ENCODE data around the gene TYRO3. TPM values are rescaled to one million over a fixed set of nuclear protein-coding genes. Genes with fewer than 3 reads are reported as not detected.

Gene TYRO3
- total RNA-seq, 1 experiment from 2014 or later: 30.3 TPM

- no TSS peak for BruUV-seq (replicated peaks)
- no peaks in the 10 kb centered on the region for H3K36me3 ChIP-seq (ENCODE audit: low read depth)
- H4K20me1 ChIP-seq (ENCODE audit: insufficient read depth): no peaks in the 10 kb centered on the region
- no peak overlapping the region for H2AFZ ChIP-seq
- no peaks in the 10 kb centered on the region for H3K9me3 ChIP-seq (ENCODE audit: insufficient read depth, low read depth)
- no peak overlapping the region for H3K4me2 ChIP-seq
- peaks cover 4% of the 10 kb centered on the region; the same call in 1 of the 2 replicates for H3F3A ChIP-seq (ENCODE audit: insufficient read depth, low read depth)
- peaks cover 14% of the 10 kb centered on the region for H3K4me1 ChIP-seq (replicated peaks; ENCODE audit: insufficient read depth)
- H3K4me3 ChIP-seq: no peak overlapping the region
- H3K27ac ChIP-seq: no peak overlapping the region
- ChIA-PET CTCF (interaction anchor here (0.7 kb wide), 1 partner anchor 114 kb away, joined by 6 read pairs; no protein-coding TSS in a partner anchor), POLR2A (ENCODE audit: unreplicated experiment) (interaction anchor here (0.7 kb wide), 1 partner anchor 31 kb away, joined by 6 read pairs; no protein-coding TSS in a partner anchor)
- H3K27me3 ChIP-seq (ENCODE audit: insufficient read depth, low read depth): no peaks in the 10 kb centered on the region
- no peak for DNase-seq
- TF ChIP-seq CTCF (conservative IDR thresholded peaks at IDR 0.05) (no peak), EZH2 (IDR thresholded peaks at IDR 0.05; ENCODE audit: low read depth) (no peak)
- H3K79me2 ChIP-seq (ENCODE audit: low read depth): no peaks in the 10 kb centered on the region
- no peaks in the 10 kb centered on the region for H3K9me2 ChIP-seq (ENCODE audit: insufficient read depth)
- intact Hi-C loops (cut with micrococcal nuclease; ENCODE audit: unreplicated experiment): no loop called here
Measured at GRCh38 chr15:41594801-41595746, 36.1 kb downstream of the TYRO3 start.

GRCh38 chr15:41596972-41597371 lies 38.0 kb downstream of the TYRO3 start:
- intact Hi-C loops (cut with micrococcal nuclease; ENCODE audit: unreplicated experiment): no loop called here
- no peaks in the 10 kb centered on the region for H3K9me3 ChIP-seq (ENCODE audit: insufficient read depth, low read depth)
- BruUV-seq (replicated peaks): no TSS peak
- H3K36me3 ChIP-seq (ENCODE audit: low read depth): no peaks in the 10 kb centered on the region
- no peaks in the 10 kb centered on the region for H4K20me1 ChIP-seq (ENCODE audit: insufficient read depth)
- TF ChIP-seq CTCF (conservative IDR thresholded peaks at IDR 0.05) (no peak), EZH2 (IDR thresholded peaks at IDR 0.05; ENCODE audit: low read depth) (no peak)
- no peak overlapping the region for H2AFZ ChIP-seq
- CTCF ChIA-PET: no interaction called here
- no peaks in the 10 kb centered on the region for H3K9me2 ChIP-seq (ENCODE audit: insufficient read depth)
- no peak overlapping the region for H3K27ac ChIP-seq
- no peaks in the 10 kb centered on the region for H3K27me3 ChIP-seq (ENCODE audit: insufficient read depth, low read depth)
- H3K4me2 ChIP-seq: no peak overlapping the region
- POLR2A ChIA-PET (ENCODE audit: unreplicated experiment): no interaction called here
- H3K4me3 ChIP-seq: no peak overlapping the region
- H3K4me1 ChIP-seq (replicated peaks; ENCODE audit: insufficient read depth): peaks cover 12% of the 10 kb centered on the region
- H3F3A ChIP-seq (ENCODE audit: insufficient read depth, low read depth): peaks cover 4% of the 10 kb centered on the region; the same call in 1 of the 2 replicates
- no peaks in the 10 kb centered on the region for H3K79me2 ChIP-seq (ENCODE audit: low read depth)
- no peak for DNase-seq

GRCh38 chr15:41597787-41598186 lies 38.8 kb downstream of the TYRO3 start:
- ChIA-PET POLR2A (ENCODE audit: unreplicated experiment) (no interaction called here), CTCF (no interaction called here)
- BruUV-seq (replicated peaks): no TSS peak
- no peak overlapping the region for H3K27ac ChIP-seq
- no peaks in the 10 kb centered on the region for H3K9me2 ChIP-seq (ENCODE audit: insufficient read depth)
- no peak for DNase-seq
- H3K4me2 ChIP-seq: no peak overlapping the region
- H3F3A ChIP-seq (ENCODE audit: insufficient read depth, low read depth): peaks cover 4% of the 10 kb centered on the region; the same call in 1 of the 2 replicates
- peaks cover 6% of the 10 kb centered on the region; the same call in 1 of the 2 replicates for H3K4me1 ChIP-seq (replicated peaks; ENCODE audit: insufficient read depth)
- no peaks in the 10 kb centered on the region for H4K20me1 ChIP-seq (ENCODE audit: insufficient read depth)
- no peaks in the 10 kb centered on the region for H3K36me3 ChIP-seq (ENCODE audit: low read depth)
- intact Hi-C loops (cut with micrococcal nuclease; ENCODE audit: unreplicated experiment): no loop called here
- H3K9me3 ChIP-seq (ENCODE audit: insufficient read depth, low read depth): no peaks in the 10 kb centered on the region
- H3K4me3 ChIP-seq: no peak overlapping the region
- TF ChIP-seq EZH2 (IDR thresholded peaks at IDR 0.05; ENCODE audit: low read depth) (no peak), CTCF (conservative IDR thresholded peaks at IDR 0.05) (no peak)
- no peaks in the 10 kb centered on the region for H3K27me3 ChIP-seq (ENCODE audit: insufficient read depth, low read depth)
- H3K79me2 ChIP-seq (ENCODE audit: low read depth): no peaks in the 10 kb centered on the region
- no peak overlapping the region for H2AFZ ChIP-seq
